ENCODE results near the gene MED10. TPM values are rescaled to one million over a fixed set of nuclear protein-coding genes. Genes with fewer than 3 reads are reported as not detected.

Gene MED10
- total RNA-seq, 1 experiment from 2014 or later: 30.0 TPM

Other genes with a start within 250 kb of the MED10 start
- gene UBE2QL1, start 70.3 kb upstream of the MED10 start, total RNA-seq (2014; rRNA removed; shearing (Covaris generic)): 0.20 and 0.29 TPM in 2 replicates

Data from NCI-H460 (cell line).